Aorta (tissue), 5 donors: Measurements from ENCODE around the gene FDPS. TPM values are rescaled to one million over a fixed set of nuclear protein-coding genes. Genes with fewer than 3 reads are reported as not detected.

Experiments
- ATAC-seq: fragments of 200-7000 bp; cut with Tn5 transposase; one replicate; pipeline ENCODE4 v1.9.1; 2022; ENCODE audit warnings: moderate library complexity; ENCODE audit not compliant: low FRiP score
- DNase-seq, 2 donors: peaks; one replicate each; pipeline ENCODE4 v3.0.0-alpha.2; 2020
- H3K27ac ChIP-seq, 2 donors: one replicate each; pipeline ENCODE4 v1.5.1; 2013; ENCODE audit warnings: low read length in 2 of 2, mild to moderate bottlenecking in 2 of 2, moderate library complexity in 2 of 2, control low read depth in 1 of 2, inconsistent platforms in 1 of 2, low read depth in 1 of 2
- H3K27me3 ChIP-seq, 2 donors: one replicate each; pipeline ENCODE4 v1.6.1; 2013; ENCODE audit warnings: control low read depth in 1 of 2, low read length in 1 of 2, mild to moderate bottlenecking in 1 of 2, moderate library complexity in 1 of 2; ENCODE audit not compliant: insufficient read depth in 2 of 2, control insufficient read depth in 1 of 2
- H3K36me3 ChIP-seq, 2 donors: one replicate each; pipeline ENCODE4 v1.6.1; 2013; ENCODE audit warnings: control low read depth in 1 of 2, low read length in 1 of 2, mild to moderate bottlenecking in 1 of 2; ENCODE audit not compliant: insufficient read depth in 2 of 2, control insufficient read depth in 1 of 2
- H3K4me1 ChIP-seq, 2 donors: one replicate each; pipeline ENCODE4 v1.6.1; 2013; ENCODE audit warnings: low read length in 2 of 2, control low read depth in 1 of 2, mild to moderate bottlenecking in 1 of 2, moderate library complexity in 1 of 2; ENCODE audit not compliant: insufficient read depth in 2 of 2, control insufficient read depth in 1 of 2
- H3K4me3 ChIP-seq, 2 donors: one replicate each; pipeline ENCODE4 v1.5.1; 2013; ENCODE audit warnings: low read length in 2 of 2, control low read depth in 1 of 2, mild to moderate bottlenecking in 1 of 2
- H3K9me3 ChIP-seq: one replicate; pipeline ENCODE4 v1.6.1; 2013; ENCODE audit warnings: mild to moderate bottlenecking, low read length; ENCODE audit not compliant: control insufficient read depth
- WGBS, 2 donors: extraction: QIAGEN DNeasy Blood & Tissue Kit; methylation state at CpG; one replicate each; pipeline ENCODE4 v1.1.7; 2013; 5-methylcytosine and 5-hydroxymethylcytosine counted together
- intact Hi-C, 2 donors: fragments of 100-400 bp; cut with DNase I; formaldehyde crosslinking; loops; one replicate each; pipeline versions ENCODE4 v1.14.2 to v1.15.0; 2022
- polyA plus RNA-seq, 2 donors: library from polyadenylated mRNA; stranded (reverse); fragments of 200-250 nt; gene quantifications; one replicate each; pipeline ENCODE4 v1.2.3, GENCODE V29; 2013
- total RNA-seq, 2 donors: library from RNA; stranded (reverse); fragmentation: NEBNext Ultra II Directional; extraction: Animal tissue kit (Norgen Biotek cat#: 25700); gene quantifications; one replicate each; pipeline ENCODE4 v1.2.1, GENCODE V29; 2021
- donor health status: healthy with polysubstance abuse.
- donor health status: Bipolar disorder and iron deficiency.
- donor health status: DM: no; HTN: no; CAD: no.
- donor health status: DM: no; HTN: no; CAD: no.
- donor health status: DM: yes; HTN: yes; CAD: no.

FDPS gene
- total and polyA plus RNA-seq, 4 donors, result 72.9 to 127 (median 96.2) TPM

- ATAC-seq, result no peak
- 33 to 34% methylated on average over 46 of the region's 46 CpGs for WGBS, 2 donors
- DNase-seq, result no peak
These were observed 14.0 kb upstream of the FDPS start for GRCh38 chr1:155294520-155295182.

GRCh38 chr1:155295183-155295941, 13.3 kb upstream of the FDPS start:
- DNase-seq, result no peak
- H3K36me3 ChIP-seq, result no peaks in the 10 kb centered on the region
- 13% methylated on average over 37 to 47 of the region's 47 CpGs for WGBS, 2 donors
- H3K27ac ChIP-seq, result no peak overlapping the region
- H3K4me1 ChIP-seq, result no peaks in the 10 kb centered on the region
- no peaks in the 10 kb centered on the region for H3K9me3 ChIP-seq
- no peaks in the 10 kb centered on the region for H3K27me3 ChIP-seq
- ATAC-seq, result no peak
- no peak overlapping the region for H3K4me3 ChIP-seq
- intact Hi-C loops, result no loop called here

More at GRCh38 chr1:155294520-155295182, 14.0 kb upstream of the FDPS start:
- H3K4me1 ChIP-seq, result no peaks in the 10 kb centered on the region
- H3K4me3 ChIP-seq, result no peak overlapping the region
- H3K36me3 ChIP-seq, result no peaks in the 10 kb centered on the region
- no peak overlapping the region for H3K27ac ChIP-seq
- H3K27me3 ChIP-seq, result no peaks in the 10 kb centered on the region
- H3K9me3 ChIP-seq, result no peaks in the 10 kb centered on the region
- intact Hi-C loops, result no loop called here

- 88 to 89% methylated on average over 7 of the region's 7 CpGs for WGBS, 2 donors
These were observed 12.8 kb upstream of the FDPS start for GRCh38 chr1:155295942-155296267.

GRCh38 chr1:155296661-155297060, 12.0 kb upstream of the FDPS start:
- no peaks in the 10 kb centered on the region for H3K9me3 ChIP-seq
- intact Hi-C loops, result no loop called here
- 83 to 90% methylated on average over 3 of the region's 3 CpGs for WGBS, 2 donors
- H3K27ac ChIP-seq, result no peak overlapping the region
- no peak for DNase-seq
- H3K4me1 ChIP-seq, result no peaks in the 10 kb centered on the region
- no peaks in the 10 kb centered on the region for H3K27me3 ChIP-seq
- no peaks in the 10 kb centered on the region for H3K36me3 ChIP-seq
- ATAC-seq, result no peak
- no peak overlapping the region for H3K4me3 ChIP-seq

More at GRCh38 chr1:155295942-155296267, 12.8 kb upstream of the FDPS start:
- H3K27me3 ChIP-seq, result no peaks in the 10 kb centered on the region
- intact Hi-C loops, result no loop called here
- no peaks in the 10 kb centered on the region for H3K4me1 ChIP-seq
- H3K9me3 ChIP-seq, result no peaks in the 10 kb centered on the region
- no peak overlapping the region for H3K27ac ChIP-seq
- ATAC-seq, result peak; percentile 54
- H3K4me3 ChIP-seq, result no peak overlapping the region
- H3K36me3 ChIP-seq, result no peaks in the 10 kb centered on the region
- DNase-seq, result no peak

GRCh38 chr1:155297384-155297783, 11.3 kb upstream of the FDPS start:
- DNase-seq (no peak), ATAC-seq (no peak)
- no peak overlapping the region for H3K27ac ChIP-seq
- H3K27me3 ChIP-seq, result no peaks in the 10 kb centered on the region
- 63% methylated on average over 7 of the region's 7 CpGs for WGBS, 2 donors
- H3K4me3 ChIP-seq, result no peak overlapping the region
- intact Hi-C loops, result no loop called here
- H3K9me3 ChIP-seq, result no peaks in the 10 kb centered on the region
- H3K4me1 ChIP-seq, result no peaks in the 10 kb centered on the region
- H3K36me3 ChIP-seq, result no peaks in the 10 kb centered on the region

GRCh38 chr1:155300024-155300423, 8.6 kb upstream of the FDPS start:
- ATAC-seq, result no peak

GRCh38 chr1:155300553-155301329, 7.9 kb upstream of the FDPS start:
- 84 to 86% methylated on average over 9 of the region's 9 CpGs for WGBS, 2 donors
- ATAC-seq, result no peak
- Histone ChIP-seq H3K4me1 (no peaks in the 10 kb centered on the region), H3K27me3 (no peaks in the 10 kb centered on the region), H3K36me3 (no peaks in the 10 kb centered on the region), H3K27ac (no peak overlapping the region), H3K4me3 (no peak overlapping the region), H3K9me3 (no peaks in the 10 kb centered on the region)
- intact Hi-C loops, result no loop called here
- DNase-seq, result no peak

More at GRCh38 chr1:155300024-155300423, 8.6 kb upstream of the FDPS start:
- WGBS, 2 donors, result 92 to 94% methylated on average over 8 of the region's 8 CpGs
- H3K27ac ChIP-seq, result no peak overlapping the region
- H3K4me1 ChIP-seq, result no peaks in the 10 kb centered on the region
- no peaks in the 10 kb centered on the region for H3K9me3 ChIP-seq
- intact Hi-C loops, result no loop called here
- H3K27me3 ChIP-seq, result no peaks in the 10 kb centered on the region
- DNase-seq, result no peak
- H3K36me3 ChIP-seq, result no peaks in the 10 kb centered on the region
- H3K4me3 ChIP-seq, result no peak overlapping the region

- H3K9me3 ChIP-seq, result no peaks in the 10 kb centered on the region
These were observed 7.3 kb upstream of the FDPS start, which contains the start of gene PKLR for GRCh38 chr1:155301342-155301841. Gene PKLR (minus strand): TSS chr1:155301438. CDS start chr1:155301395, 43 bp downstream.

More at GRCh38 chr1:155301342-155301841, 7.3 kb upstream of the FDPS start, which contains the start of gene PKLR:
- no peak for DNase-seq
- H3K4me1 ChIP-seq, result no peaks in the 10 kb centered on the region
- H3K27ac ChIP-seq, result no peak within 1 kb of the TSS
- intact Hi-C loops, result no loop called here
- no peaks in the 10 kb centered on the region for H3K27me3 ChIP-seq
- 83 to 87% methylated on average over 5 of the region's 5 CpGs for WGBS, 2 donors
- H3K4me3 ChIP-seq, result no peak within 1 kb of the TSS
- no peak for ATAC-seq
- H3K36me3 ChIP-seq, result no peaks in the 10 kb centered on the region
